Panc1 (cell line): ENCODE data around the gene GNG7. TPM values are rescaled to one million over a fixed set of nuclear protein-coding genes. Genes with fewer than 3 reads are reported as not detected.
A peak's percentile ranks its signal among the peaks of the same experiment; 100 is the strongest.

Experiments
- ATAC-seq: fragments of 200-7000 bp; cut with Tn5 transposase; 2 replicates; pipeline ENCODE4 v1.9.1; 2020; ENCODE audit warnings: mild to moderate bottlenecking, moderate library complexity
- BruUV-seq: library from RNA; stranded (reverse); fragments of 400-500 nt; replicated peaks from 2 replicates; lab custom pipeline; 2021; lab: Mats Ljungman, UMichigan
- CTCF ChIA-PET: fragments of 300-600 bp; sonication (Branson Sonifier 250); formaldehyde crosslinking; loops from one replicate; lab custom pipeline; 2022; ENCODE audit warnings: antibody characterized with exemption; lab: Charles Lee
- POLR2A ChIA-PET: fragments of 300-600 bp; sonication (Branson Sonifier 250); formaldehyde crosslinking; loops from one replicate; lab custom pipeline; 2022; ENCODE audit warnings: antibody characterized with exemption; lab: Charles Lee
- DNase-seq: peaks from one replicate; pipeline ENCODE4 v3.0.0-alpha.2; 2010; ENCODE audit warnings: low read depth, low spot score
- H3K27ac ChIP-seq: 2 replicates; pipeline ENCODE4 v1.5.1; 2011; ENCODE audit warnings: mild to moderate bottlenecking, low read length, inconsistent platforms
- H3K27me3 ChIP-seq: fragments of 200-500 bp; sonication (Bioruptor generic); 2 replicates; pipeline ENCODE4 v1.6.0; 2014; ENCODE audit warnings: low read length, inconsistent platforms; ENCODE audit not compliant: control insufficient read depth, insufficient read depth
- H3K36me3 ChIP-seq: fragments of 200-500 bp; sonication (Bioruptor generic); 2 replicates; pipeline ENCODE4 v1.5.1; 2014; ENCODE audit warnings: inconsistent platforms, mild to moderate bottlenecking, low read length, moderate library complexity; ENCODE audit not compliant: control insufficient read depth, insufficient read depth
- H3K4me1 ChIP-seq: 2 replicates; pipeline ENCODE4 v1.5.1; 2011; ENCODE audit warnings: inconsistent platforms, mild to moderate bottlenecking, low read length, moderate library complexity; ENCODE audit not compliant: control insufficient read depth, insufficient read depth
- H3K4me3 ChIP-seq, 2 experiments: 2 replicates each; pipeline ENCODE4 v1.5.1; 2011 to 2012; ENCODE audit warnings: low read depth in 2 of 2, low read length in 2 of 2, mild to moderate bottlenecking in 2 of 2, inconsistent platforms in 1 of 2, moderate library complexity in 1 of 2
- H3K9me3 ChIP-seq: fragments of 200-500 bp; sonication (Bioruptor generic); 2 replicates; pipeline ENCODE4 v1.5.1; 2014; ENCODE audit warnings: low read depth, mild to moderate bottlenecking, inconsistent platforms, low read length, moderate library complexity; ENCODE audit not compliant: control insufficient read depth, insufficient read depth
- POLR2AphosphoS5 ChIP-seq: IDR thresholded peaks from 2 replicates; pipeline ENCODE4 v1.6.1; 2012; ENCODE audit warnings: mild to moderate bottlenecking, low read depth, low read length, moderate library complexity
- SIN3A ChIP-seq: IDR thresholded peaks from 2 replicates; pipeline ENCODE4 v1.6.1; 2012; ENCODE audit warnings: low read depth, mild to moderate bottlenecking, low read length, moderate library complexity, borderline replicate concordance; ENCODE audit not compliant: insufficient read depth
- TCF7L2 ChIP-seq: IDR thresholded peaks from 2 replicates; pipeline ENCODE4 v1.6.1; 2011; ENCODE audit warnings: mild to moderate bottlenecking, low read depth, low read length, inconsistent platforms
- in situ Hi-C: cut with HindIII; loops from 2 replicates; pipeline ENCODE4 v1.10.0; 2016; ENCODE audit warnings: low sequenced_read_pairs, low pct_unique_long_range_greater_than_20kb
- intact Hi-C: fragments of 100-400 bp; cut with micrococcal nuclease; formaldehyde crosslinking; loops from one replicate; pipeline ENCODE4 v1.10.0; 2022; ENCODE audit not compliant: unreplicated experiment
- total RNA-seq: library from RNA; stranded (reverse); gene quantifications from one replicate; pipeline ENCODE4 v1.2.1, GENCODE V29; 2021; ENCODE audit not compliant: unreplicated experiment
- TF ChIP-seq, protein P1 (sequence below): fragments of 450-650 bp; IDR thresholded peaks from 2 replicates; pipeline ENCODE4 v1.5.1; 2017; ENCODE audit warnings: mild to moderate bottlenecking
- TF ChIP-seq, protein P2 (sequence below), 2 experiments: IDR thresholded peaks; 2 replicates each; pipeline ENCODE4 v1.6.1; 2011 to 2012; ENCODE audit warnings: low read depth in 2 of 2, control low read depth in 1 of 2, low read length in 1 of 2, mild to moderate bottlenecking in 1 of 2, moderate library complexity in 1 of 2; ENCODE audit not compliant: insufficient read depth in 1 of 2

The GNG7 gene
- total RNA-seq, 1 experiment from 2014 or later = 0.74 TPM

DNA sequence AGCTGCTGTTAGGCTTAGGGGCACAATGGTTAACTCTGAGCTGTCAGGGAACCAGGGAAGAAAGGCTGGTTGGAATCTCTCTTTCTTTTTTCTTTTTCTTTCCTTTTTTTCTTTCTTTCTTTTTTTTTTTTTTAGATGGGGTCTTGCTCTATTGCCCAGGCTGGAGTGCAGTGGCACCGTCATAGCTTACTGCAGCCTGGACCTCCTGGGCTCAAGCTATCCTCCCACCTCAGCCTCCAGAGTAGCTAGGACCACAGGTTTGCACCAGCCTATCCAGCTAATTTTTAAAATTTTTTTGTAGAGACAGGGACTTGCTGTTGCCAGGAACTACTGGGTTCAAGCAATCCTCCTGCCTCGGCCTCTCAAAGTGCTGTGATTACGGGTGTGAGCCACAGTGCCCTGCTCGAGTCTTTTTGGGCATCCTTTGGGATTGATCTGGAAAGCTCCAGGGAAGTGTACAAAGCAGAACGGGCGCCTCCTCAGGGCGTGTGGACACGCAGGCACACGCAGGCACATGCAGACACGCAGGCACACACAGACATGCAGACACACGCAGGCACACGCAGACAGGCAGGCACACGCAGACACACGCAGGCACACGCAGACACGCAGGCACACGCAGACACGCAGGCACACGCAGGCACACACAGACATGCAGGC is 127.4 kb downstream of the GNG7 start:
- H3K4me1 ChIP-seq = peaks cover 21% of the 10 kb centered on the region
- BruUV-seq = no TSS peak
- intact Hi-C loops = no loop called here
- no peak for DNase-seq
- ChIA-PET CTCF (no interaction called here), POLR2A (no interaction called here)
- no peaks in the 10 kb centered on the region for H3K9me3 ChIP-seq
- H3K4me3 ChIP-seq = no peak overlapping the region
- TF ChIP-seq, protein P1, sequence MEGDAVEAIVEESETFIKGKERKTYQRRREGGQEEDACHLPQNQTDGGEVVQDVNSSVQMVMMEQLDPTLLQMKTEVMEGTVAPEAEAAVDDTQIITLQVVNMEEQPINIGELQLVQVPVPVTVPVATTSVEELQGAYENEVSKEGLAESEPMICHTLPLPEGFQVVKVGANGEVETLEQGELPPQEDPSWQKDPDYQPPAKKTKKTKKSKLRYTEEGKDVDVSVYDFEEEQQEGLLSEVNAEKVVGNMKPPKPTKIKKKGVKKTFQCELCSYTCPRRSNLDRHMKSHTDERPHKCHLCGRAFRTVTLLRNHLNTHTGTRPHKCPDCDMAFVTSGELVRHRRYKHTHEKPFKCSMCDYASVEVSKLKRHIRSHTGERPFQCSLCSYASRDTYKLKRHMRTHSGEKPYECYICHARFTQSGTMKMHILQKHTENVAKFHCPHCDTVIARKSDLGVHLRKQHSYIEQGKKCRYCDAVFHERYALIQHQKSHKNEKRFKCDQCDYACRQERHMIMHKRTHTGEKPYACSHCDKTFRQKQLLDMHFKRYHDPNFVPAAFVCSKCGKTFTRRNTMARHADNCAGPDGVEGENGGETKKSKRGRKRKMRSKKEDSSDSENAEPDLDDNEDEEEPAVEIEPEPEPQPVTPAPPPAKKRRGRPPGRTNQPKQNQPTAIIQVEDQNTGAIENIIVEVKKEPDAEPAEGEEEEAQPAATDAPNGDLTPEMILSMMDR = no peak
- TF ChIP-seq TCF7L2 = no peak
- peak overlapping the region; percentile 25; the same call in 1 of the 2 replicates for H3K27ac ChIP-seq
- no peaks in the 10 kb centered on the region for H3K36me3 ChIP-seq
- in situ Hi-C loops = no loop called here
- H3K27me3 ChIP-seq = no peaks in the 10 kb centered on the region
- ATAC-seq = no peak

DNA sequence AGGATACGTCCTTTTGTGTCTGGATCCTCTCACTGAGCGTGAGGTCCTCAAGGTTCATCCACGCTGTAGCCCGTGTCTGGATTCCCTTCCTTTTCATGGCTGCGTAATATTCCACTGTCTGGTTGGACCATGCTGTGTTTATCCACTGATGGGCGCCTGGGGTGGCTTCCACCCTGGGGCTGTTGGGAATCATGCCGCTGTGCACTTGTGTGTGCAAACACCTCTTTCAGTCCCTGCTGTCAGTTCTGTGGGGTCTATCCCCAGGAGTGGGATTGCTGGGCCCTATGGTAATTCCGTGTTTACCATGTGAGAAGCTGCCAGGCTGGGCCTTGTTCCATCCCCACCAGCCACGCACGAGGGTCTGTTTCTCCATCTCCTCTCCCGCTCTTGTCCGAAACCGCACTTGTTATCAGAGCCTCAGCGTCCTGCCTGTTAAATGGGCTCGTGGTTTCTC is 128.0 kb downstream of the GNG7 start:
- CTCF ChIA-PET = no interaction called here
- intact Hi-C loops = no loop called here
- peak overlapping the region; percentile 34; the same call in 1 of the 2 replicates for H3K27ac ChIP-seq

More for the DNA sequence above, 128.0 kb downstream of the GNG7 start:
- no peak for DNase-seq
- Histone ChIP-seq H3K4me3 (no peak overlapping the region), H3K4me1 (peaks cover 15% of the 10 kb centered on the region), H3K9me3 (no peaks in the 10 kb centered on the region), H3K27me3 (no peaks in the 10 kb centered on the region), H3K36me3 (no peaks in the 10 kb centered on the region)
- BruUV-seq = no TSS peak
- no peak for ATAC-seq
- POLR2A ChIA-PET = no interaction called here
- TF ChIP-seq, protein P1 = no peak
- TF ChIP-seq SIN3A (no peak), TCF7L2 (no peak), POLR2AphosphoS5 (no peak)
- TF ChIP-seq, protein P2, sequence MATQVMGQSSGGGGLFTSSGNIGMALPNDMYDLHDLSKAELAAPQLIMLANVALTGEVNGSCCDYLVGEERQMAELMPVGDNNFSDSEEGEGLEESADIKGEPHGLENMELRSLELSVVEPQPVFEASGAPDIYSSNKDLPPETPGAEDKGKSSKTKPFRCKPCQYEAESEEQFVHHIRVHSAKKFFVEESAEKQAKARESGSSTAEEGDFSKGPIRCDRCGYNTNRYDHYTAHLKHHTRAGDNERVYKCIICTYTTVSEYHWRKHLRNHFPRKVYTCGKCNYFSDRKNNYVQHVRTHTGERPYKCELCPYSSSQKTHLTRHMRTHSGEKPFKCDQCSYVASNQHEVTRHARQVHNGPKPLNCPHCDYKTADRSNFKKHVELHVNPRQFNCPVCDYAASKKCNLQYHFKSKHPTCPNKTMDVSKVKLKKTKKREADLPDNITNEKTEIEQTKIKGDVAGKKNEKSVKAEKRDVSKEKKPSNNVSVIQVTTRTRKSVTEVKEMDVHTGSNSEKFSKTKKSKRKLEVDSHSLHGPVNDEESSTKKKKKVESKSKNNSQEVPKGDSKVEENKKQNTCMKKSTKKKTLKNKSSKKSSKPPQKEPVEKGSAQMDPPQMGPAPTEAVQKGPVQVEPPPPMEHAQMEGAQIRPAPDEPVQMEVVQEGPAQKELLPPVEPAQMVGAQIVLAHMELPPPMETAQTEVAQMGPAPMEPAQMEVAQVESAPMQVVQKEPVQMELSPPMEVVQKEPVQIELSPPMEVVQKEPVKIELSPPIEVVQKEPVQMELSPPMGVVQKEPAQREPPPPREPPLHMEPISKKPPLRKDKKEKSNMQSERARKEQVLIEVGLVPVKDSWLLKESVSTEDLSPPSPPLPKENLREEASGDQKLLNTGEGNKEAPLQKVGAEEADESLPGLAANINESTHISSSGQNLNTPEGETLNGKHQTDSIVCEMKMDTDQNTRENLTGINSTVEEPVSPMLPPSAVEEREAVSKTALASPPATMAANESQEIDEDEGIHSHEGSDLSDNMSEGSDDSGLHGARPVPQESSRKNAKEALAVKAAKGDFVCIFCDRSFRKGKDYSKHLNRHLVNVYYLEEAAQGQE (IDR thresholded peaks at IDR 0.05; ENCODE audit: insufficient read depth in 1 of 2, low read depth in 2 of 2, low read length in 1 of 2) = no peak
- in situ Hi-C loops = no loop called here
